MM.1S (cell line): ENCODE data around the gene CIZ1.
"Not testable (repeated sequence)": the region's sequence is repeated elsewhere in the genome, so short reads cannot be mapped to it uniquely, and the experiment has no call there.

Source experiments
- DNase-seq: peaks from one replicate; pipeline ENCODE4 v3.0.0-alpha.2; 2015
- H2AFZ ChIP-seq: fragments of 300-600 bp; sonication (generic); 2 replicates; pipeline ENCODE4 v1.6.0; 2016; ENCODE audit warnings: antibody characterized with exemption, low read length
- H3F3A ChIP-seq: fragments of 300-600 bp; sonication (generic); 2 replicates; pipeline ENCODE4 v1.6.1; 2016; ENCODE audit warnings: mild to moderate bottlenecking, antibody characterized with exemption, low read length, moderate library complexity, mixed read lengths; ENCODE audit not compliant: insufficient read depth
- H3K27ac ChIP-seq: fragments of 300-600 bp; sonication (generic); 2 replicates; pipeline ENCODE4 v1.5.1; 2016; ENCODE audit warnings: mild to moderate bottlenecking, low read length
- H3K27me3 ChIP-seq: fragments of 300-600 bp; sonication (generic); replicated peaks from 2 replicates; pipeline ENCODE4 v1.6.0; 2016; ENCODE audit warnings: low read length; ENCODE audit not compliant: insufficient read depth
- H3K36me3 ChIP-seq: fragments of 300-600 bp; sonication (generic); replicated peaks from 2 replicates; pipeline ENCODE4 v1.6.1; 2016; ENCODE audit warnings: mild to moderate bottlenecking, low read length, mixed read lengths; ENCODE audit not compliant: insufficient read depth
- H3K4me1 ChIP-seq: fragments of 300-600 bp; sonication (generic); 2 replicates; pipeline ENCODE4 v1.6.1; 2016; ENCODE audit warnings: low read length, mixed read lengths
- H3K4me2 ChIP-seq: fragments of 300-600 bp; sonication (generic); 2 replicates; pipeline ENCODE4 v1.6.0; 2016; ENCODE audit warnings: low read depth, low read length
- H3K4me3 ChIP-seq: fragments of 300-600 bp; sonication (generic); 2 replicates; pipeline ENCODE4 v1.5.1; 2016; ENCODE audit warnings: low read length, mixed read lengths
- H3K79me2 ChIP-seq: fragments of 300-600 bp; sonication (generic); 2 replicates; pipeline ENCODE4 v1.6.1; 2016; ENCODE audit warnings: mixed run types, low read length, mixed read lengths
- H3K9ac ChIP-seq: fragments of 300-600 bp; sonication (generic); 2 replicates; pipeline ENCODE4 v1.6.1; 2016; ENCODE audit warnings: low read length, mixed read lengths
- H3K9me2 ChIP-seq: fragments of 300-600 bp; sonication (generic); replicated peaks from 2 replicates; pipeline ENCODE4 v1.6.1; 2016; ENCODE audit warnings: mild to moderate bottlenecking, low read length, mixed read lengths; ENCODE audit not compliant: insufficient read depth
- H3K9me3 ChIP-seq: fragments of 300-600 bp; sonication (generic); replicated peaks from 2 replicates; pipeline ENCODE4 v1.6.1; 2016; ENCODE audit warnings: mild to moderate bottlenecking, low read length, mixed read lengths; ENCODE audit not compliant: insufficient read depth
- H4K20me1 ChIP-seq: fragments of 300-600 bp; sonication (generic); 2 replicates; pipeline ENCODE4 v1.6.1; 2016; ENCODE audit warnings: mild to moderate bottlenecking, low read length, moderate library complexity, mixed read lengths; ENCODE audit not compliant: insufficient read depth
- CTCF ChIP-seq: fragments of 300-600 bp; sonication (generic); IDR thresholded peaks from 2 replicates; pipeline ENCODE4 v1.5.1; 2016; ENCODE audit warnings: antibody characterized with exemption, low read length, mixed read lengths
- EZH2 ChIP-seq: fragments of 300-600 bp; sonication (generic); optimal IDR thresholded peaks from 2 replicates; pipeline ENCODE3; 2017; ENCODE audit warnings: low read depth, mild to moderate bottlenecking, antibody characterized with exemption, low read length, mixed read lengths
- EZH2phosphoT487 ChIP-seq: fragments of 300-600 bp; sonication (generic); IDR thresholded peaks from 2 replicates; pipeline ENCODE4 v1.6.1; 2018; ENCODE audit warnings: antibody characterized with exemption, low read length

The CIZ1 gene

GRCh38 chr9:128136816-128137793, 54.3 kb downstream of the CIZ1 start:
- Histone ChIP-seq H2AFZ (no peak overlapping the region), H3F3A (no peaks in the 10 kb centered on the region), H3K79me2 (no peaks in the 10 kb centered on the region), H3K4me2 (no peak overlapping the region), H3K9me3 (no peaks in the 10 kb centered on the region), H3K4me1 (no peaks in the 10 kb centered on the region), H3K36me3 (no peaks in the 10 kb centered on the region), H4K20me1 (no peaks in the 10 kb centered on the region), H3K9me2 (no peaks in the 10 kb centered on the region), H3K27ac (no peak overlapping the region), H3K4me3 (no peak overlapping the region), H3K9ac (no peak overlapping the region), H3K27me3 (peaks cover 37% of the 10 kb centered on the region)
- TF ChIP-seq EZH2phosphoT487 (no peak), EZH2 (no peak), CTCF (no peak)
- DNase-seq = no peak

GRCh38 chr9:128135561-128135960, 55.8 kb downstream of the CIZ1 start:
- DNase-seq, H3K9ac ChIP-seq, H4K20me1 ChIP-seq, H3K9me3 ChIP-seq, H3K9me2 ChIP-seq, H3K4me1 ChIP-seq, H3K79me2 ChIP-seq, H3K36me3 ChIP-seq, H3F3A ChIP-seq, H3K4me3 ChIP-seq, H2AFZ ChIP-seq, H3K4me2 ChIP-seq, H3K27ac ChIP-seq: not testable (repeated sequence)
- H3K27me3 ChIP-seq = peaks cover 47% of the 10 kb centered on the region

GRCh38 chr9:128132139-128132538, 59.2 kb downstream of the CIZ1 start:
- H3K9me2 ChIP-seq, H3K79me2 ChIP-seq, H3K4me1 ChIP-seq, H3F3A ChIP-seq, H4K20me1 ChIP-seq, H3K4me3 ChIP-seq, DNase-seq, H3K4me2 ChIP-seq, H3K9me3 ChIP-seq, H2AFZ ChIP-seq, H3K27ac ChIP-seq, H3K36me3 ChIP-seq, H3K9ac ChIP-seq: not testable (repeated sequence)
- peaks cover 34% of the 10 kb centered on the region for H3K27me3 ChIP-seq

GRCh38 chr9:128131346-128131745, 60.0 kb downstream of the CIZ1 start:
- not testable (repeated sequence) for H3K4me2 ChIP-seq, DNase-seq, H3K9me3 ChIP-seq, H3F3A ChIP-seq, H2AFZ ChIP-seq, H3K4me3 ChIP-seq, H3K4me1 ChIP-seq, H3K27ac ChIP-seq, H3K36me3 ChIP-seq, H3K9me2 ChIP-seq, H3K9ac ChIP-seq, H4K20me1 ChIP-seq
- H3K79me2 ChIP-seq = peaks cover 11% of the 10 kb centered on the region
- peaks cover 34% of the 10 kb centered on the region for H3K27me3 ChIP-seq

- H3K4me3 ChIP-seq, H3K4me1 ChIP-seq, H3K36me3 ChIP-seq, H3K9me2 ChIP-seq, H3K9ac ChIP-seq, H4K20me1 ChIP-seq, H3K9me3 ChIP-seq, H3K4me2 ChIP-seq, H3F3A ChIP-seq, H3K27ac ChIP-seq, H2AFZ ChIP-seq, DNase-seq: not testable (repeated sequence)
- Histone ChIP-seq H3K27me3 (peaks cover 34% of the 10 kb centered on the region), H3K79me2 (peaks cover 18% of the 10 kb centered on the region)
These were observed 60.7 kb downstream of the CIZ1 start for GRCh38 chr9:128130651-128131050.
